ENCODE results near the gene CCM2L.
"Not testable (repeated sequence)": the region's sequence is repeated elsewhere in the genome, so short reads cannot be mapped to it uniquely, and the experiment has no call there.

Gene CCM2L

GRCh38 chr20:32028647-32029372 lies 18.6 kb downstream of the CCM2L start:
- no peak for FAIRE-seq
- no peak for DNase-seq (ENCODE audit: low spot score)

- no peak for DNase-seq (ENCODE audit: low spot score)
- no peak for FAIRE-seq
Measured at GRCh38 chr20:32029561-32029960, 19.3 kb downstream of the CCM2L start.

- DNase-seq (ENCODE audit: low spot score): peak; percentile 83
- FAIRE-seq: peak; percentile 67
Measured at GRCh38 chr20:32031007-32031958, 21.0 kb downstream of the CCM2L start.

GRCh38 chr20:32033316-32033715 lies 23.1 kb downstream of the CCM2L start:
- DNase-seq (ENCODE audit: low spot score) (no peak), FAIRE-seq (no peak)

GRCh38 chr20:32033721-32034120 lies 23.5 kb downstream of the CCM2L start:
- not testable (repeated sequence) for DNase-seq (ENCODE audit: low spot score); FAIRE-seq

GRCh38 chr20:32034581-32035425 lies 24.6 kb downstream of the CCM2L start:
- FAIRE-seq: no peak
- no peak for DNase-seq (ENCODE audit: low spot score)

- FAIRE-seq (no peak), DNase-seq (ENCODE audit: low spot score) (no peak)
Measured at GRCh38 chr20:32035426-32035779, 25.2 kb downstream of the CCM2L start.

GRCh38 chr20:32036252-32036651 lies 26.0 kb downstream of the CCM2L start:
- no peak for FAIRE-seq

GRCh38 chr20:32036716-32037485 lies 26.7 kb downstream of the CCM2L start:
- FAIRE-seq (no peak), DNase-seq (ENCODE audit: low spot score) (no peak)

More at GRCh38 chr20:32036252-32036651, 26.0 kb downstream of the CCM2L start:
- no peak for DNase-seq (ENCODE audit: low spot score)

GRCh38 chr20:32037929-32038328 lies 27.7 kb downstream of the CCM2L start:
- DNase-seq (ENCODE audit: low spot score) (no peak), FAIRE-seq (no peak)

- FAIRE-seq: no peak
- DNase-seq (ENCODE audit: low spot score): no peak
Measured at GRCh38 chr20:32040142-32040953, 30.1 kb downstream of the CCM2L start.

GRCh38 chr20:32045999-32046398 lies 35.8 kb downstream of the CCM2L start:
- no peak for DNase-seq (ENCODE audit: low spot score)
- FAIRE-seq: no peak

- DNase-seq (ENCODE audit: low spot score) (no peak), FAIRE-seq (no peak)
Measured at GRCh38 chr20:32050324-32050841, 40.1 kb downstream of the CCM2L start.

GRCh38 chr20:32050851-32051556 lies 40.8 kb downstream of the CCM2L start:
- DNase-seq (ENCODE audit: low spot score) (no peak), FAIRE-seq (no peak)

- DNase-seq (ENCODE audit: low spot score) (no peak), FAIRE-seq (no peak)
Measured at GRCh38 chr20:32051720-32052089, 41.5 kb downstream of the CCM2L start.

GRCh38 chr20:32052090-32052777 lies 42.0 kb downstream of the CCM2L start, which contains the start of gene HCK:
TSS of gene HCK (plus strand) at chr20:32052242.
- DNase-seq (ENCODE audit: low spot score): no peak
- no peak for FAIRE-seq

- no peak for FAIRE-seq
- DNase-seq (ENCODE audit: low spot score): no peak
Measured at GRCh38 chr20:32052778-32053362, 42.6 kb downstream of the CCM2L start.

GRCh38 chr20:32053648-32054047 lies 43.4 kb downstream of the CCM2L start:
- FAIRE-seq (no peak), DNase-seq (ENCODE audit: low spot score) (no peak)
